ENCODE data around the gene TOP2A.

TOP2A gene

DNA sequence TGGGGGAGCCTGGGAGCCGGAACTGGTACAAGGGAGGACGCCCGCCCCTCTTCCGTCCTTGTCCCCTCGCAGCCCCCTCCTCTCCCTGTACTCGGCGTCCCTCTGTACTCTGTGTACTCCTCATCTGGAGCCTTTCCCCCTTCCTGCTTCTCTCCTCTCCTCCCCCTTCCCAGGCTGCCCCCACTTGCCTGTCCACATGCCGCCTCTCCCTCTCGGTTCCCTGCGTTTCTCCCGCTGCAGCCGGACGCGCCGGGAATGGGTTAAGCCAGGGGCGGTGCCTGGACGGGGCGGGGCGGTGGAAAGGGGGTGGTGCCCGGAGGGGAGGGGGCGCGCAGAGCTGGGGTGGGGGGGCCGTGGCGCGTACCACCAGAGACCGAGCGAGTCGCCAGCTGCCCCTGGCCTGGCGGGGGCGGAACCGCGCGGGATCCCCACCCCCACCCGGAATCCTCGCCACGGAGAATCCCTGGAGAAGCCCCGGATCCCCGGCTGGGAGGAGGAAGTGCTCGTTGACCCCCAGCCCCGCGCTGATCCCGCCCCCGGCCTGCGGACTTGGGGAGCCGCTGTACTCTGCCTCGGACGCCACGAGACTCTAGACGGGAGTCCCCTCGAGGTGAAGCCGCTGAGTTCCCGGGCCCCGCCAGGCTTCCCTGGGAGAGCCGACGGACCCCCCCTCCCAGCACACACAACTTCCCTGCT lies 75.7 kb downstream of the TOP2A start:
- in situ Hi-C loops (cut with MboI; ENCODE audit: low sequenced_read_pairs, unreplicated experiment), result no loop called here
- TF ChIP-seq, protein P1, sequence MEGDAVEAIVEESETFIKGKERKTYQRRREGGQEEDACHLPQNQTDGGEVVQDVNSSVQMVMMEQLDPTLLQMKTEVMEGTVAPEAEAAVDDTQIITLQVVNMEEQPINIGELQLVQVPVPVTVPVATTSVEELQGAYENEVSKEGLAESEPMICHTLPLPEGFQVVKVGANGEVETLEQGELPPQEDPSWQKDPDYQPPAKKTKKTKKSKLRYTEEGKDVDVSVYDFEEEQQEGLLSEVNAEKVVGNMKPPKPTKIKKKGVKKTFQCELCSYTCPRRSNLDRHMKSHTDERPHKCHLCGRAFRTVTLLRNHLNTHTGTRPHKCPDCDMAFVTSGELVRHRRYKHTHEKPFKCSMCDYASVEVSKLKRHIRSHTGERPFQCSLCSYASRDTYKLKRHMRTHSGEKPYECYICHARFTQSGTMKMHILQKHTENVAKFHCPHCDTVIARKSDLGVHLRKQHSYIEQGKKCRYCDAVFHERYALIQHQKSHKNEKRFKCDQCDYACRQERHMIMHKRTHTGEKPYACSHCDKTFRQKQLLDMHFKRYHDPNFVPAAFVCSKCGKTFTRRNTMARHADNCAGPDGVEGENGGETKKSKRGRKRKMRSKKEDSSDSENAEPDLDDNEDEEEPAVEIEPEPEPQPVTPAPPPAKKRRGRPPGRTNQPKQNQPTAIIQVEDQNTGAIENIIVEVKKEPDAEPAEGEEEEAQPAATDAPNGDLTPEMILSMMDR (IDR thresholded peaks at IDR 0.05; ENCODE audit: borderline replicate concordance, control extremely low read depth, extremely low read depth, insufficient read depth, missing control alignments), result no peak
- DNase-seq (ENCODE audit: low spot score), result peak; percentile 64

DNA sequence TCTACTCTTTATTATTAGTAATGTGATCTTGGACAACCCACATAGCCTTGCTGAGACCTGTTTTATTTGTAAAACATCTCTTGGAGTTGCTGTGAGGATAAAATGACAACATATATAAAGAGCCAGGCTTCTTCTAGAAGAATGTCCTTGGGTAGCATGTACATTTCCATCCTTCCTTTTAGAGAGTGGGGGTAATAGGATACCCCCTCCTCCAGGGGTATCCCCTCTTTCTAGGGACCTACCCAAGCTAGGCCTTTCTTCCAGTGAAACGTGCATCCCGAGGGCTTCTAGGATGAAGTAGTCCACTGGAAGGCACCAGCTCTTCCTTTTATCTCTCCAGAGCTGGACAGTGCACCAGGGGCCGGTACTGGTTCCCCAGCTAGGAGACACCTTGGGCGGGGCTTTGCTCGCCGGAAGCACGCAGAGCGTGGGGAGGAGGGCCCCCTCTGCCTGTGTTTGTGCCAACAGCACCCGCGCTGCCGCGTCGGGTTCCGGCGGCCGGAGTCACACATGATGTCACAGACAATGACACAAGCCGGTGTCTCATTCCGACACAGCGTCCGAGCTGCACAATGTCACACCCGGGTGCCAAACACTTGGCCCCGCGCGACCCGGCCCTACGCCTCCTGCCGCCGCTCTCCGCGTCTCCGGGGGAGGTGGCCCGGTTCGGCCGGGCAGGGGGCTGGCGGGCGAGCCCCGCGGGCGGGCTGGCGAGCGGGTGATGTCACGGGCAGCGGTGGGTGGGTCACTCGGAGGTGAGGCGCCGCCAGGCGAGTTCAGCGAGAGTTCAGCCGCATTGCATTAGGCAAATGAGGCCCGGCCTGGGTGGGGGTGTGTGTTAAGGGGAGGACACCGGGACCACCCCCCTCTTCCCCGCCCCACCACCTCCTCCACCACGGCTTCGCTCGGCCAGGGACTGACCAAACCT lies 76.6 kb downstream of the TOP2A start:
- peak; percentile 86 for DNase-seq (ENCODE audit: low spot score)
- TF ChIP-seq, protein P1 (IDR thresholded peaks at IDR 0.05; ENCODE audit: borderline replicate concordance, control extremely low read depth, extremely low read depth, insufficient read depth, missing control alignments), result no peak
- in situ Hi-C loops (cut with MboI; ENCODE audit: low sequenced_read_pairs, unreplicated experiment), result no loop called here

DNA sequence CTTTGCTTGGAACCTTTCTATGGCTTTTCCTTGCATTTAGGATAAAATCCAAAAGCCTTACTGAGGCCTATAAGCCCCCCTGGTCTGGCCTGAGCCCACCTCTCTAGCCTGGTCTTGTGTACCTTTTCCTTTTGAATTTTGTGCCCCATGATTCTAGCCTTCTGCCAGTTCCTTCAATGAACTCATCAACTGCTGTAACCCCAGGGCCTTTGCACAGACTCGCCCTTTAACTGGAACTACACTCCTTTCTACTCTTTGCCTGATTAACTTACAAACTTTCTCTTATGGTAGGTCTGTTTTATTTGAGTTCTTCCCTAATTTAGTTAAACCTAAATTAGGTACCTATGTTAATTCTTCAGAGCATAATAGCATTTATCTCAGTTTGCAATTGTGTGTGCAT lies 77.4 kb downstream of the TOP2A start:
- no peak for DNase-seq (ENCODE audit: low spot score)
- in situ Hi-C loops (cut with MboI; ENCODE audit: low sequenced_read_pairs, unreplicated experiment), result no loop called here
- TF ChIP-seq, protein P1 (IDR thresholded peaks at IDR 0.05; ENCODE audit: borderline replicate concordance, control extremely low read depth, extremely low read depth, insufficient read depth, missing control alignments), result no peak

DNA sequence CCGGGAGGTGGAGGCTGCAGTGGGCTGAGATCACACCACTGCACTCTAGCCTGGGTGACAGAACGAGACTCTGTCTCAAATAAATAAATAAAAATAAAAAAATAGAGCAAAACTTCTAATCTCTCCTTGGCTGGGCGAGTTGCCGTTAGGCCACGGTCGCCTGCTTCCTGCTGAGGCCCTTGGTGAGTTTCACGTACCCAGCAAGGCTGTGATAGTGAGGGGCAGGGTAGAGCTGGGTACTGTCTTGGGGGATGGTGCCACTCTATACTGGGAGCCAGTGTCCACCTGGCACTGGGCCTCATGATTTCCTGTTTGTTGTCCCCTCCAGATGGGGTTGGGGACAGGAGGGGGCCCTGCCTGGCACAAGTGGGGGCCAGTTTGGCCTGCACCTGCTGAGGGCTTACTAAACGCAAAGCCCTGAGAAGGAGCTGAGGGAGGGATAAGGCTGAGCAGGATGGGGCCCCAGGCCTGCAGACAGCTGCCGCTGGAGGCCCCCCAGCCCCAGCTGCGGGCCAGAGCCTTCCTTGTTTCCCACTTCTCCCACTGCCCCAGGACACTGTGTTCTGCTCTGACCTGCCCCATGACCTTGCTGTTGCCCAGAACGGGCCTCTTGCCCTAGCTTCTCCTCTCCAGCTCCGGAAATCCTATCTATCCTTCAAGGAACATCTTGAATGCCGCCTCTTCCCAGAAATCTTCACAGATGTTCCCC lies 78.6 kb downstream of the TOP2A start:
- TF ChIP-seq, protein P1 (IDR thresholded peaks at IDR 0.05; ENCODE audit: borderline replicate concordance, control extremely low read depth, extremely low read depth, insufficient read depth, missing control alignments), result no peak
- in situ Hi-C loops (cut with MboI; ENCODE audit: low sequenced_read_pairs, unreplicated experiment), result no loop called here

More for the DNA sequence above, 78.6 kb downstream of the TOP2A start:
- DNase-seq (ENCODE audit: low spot score), result no peak

All from GM13976 (cell line).